ENCODE data around the gene HDLBP.

HDLBP gene

DNA sequence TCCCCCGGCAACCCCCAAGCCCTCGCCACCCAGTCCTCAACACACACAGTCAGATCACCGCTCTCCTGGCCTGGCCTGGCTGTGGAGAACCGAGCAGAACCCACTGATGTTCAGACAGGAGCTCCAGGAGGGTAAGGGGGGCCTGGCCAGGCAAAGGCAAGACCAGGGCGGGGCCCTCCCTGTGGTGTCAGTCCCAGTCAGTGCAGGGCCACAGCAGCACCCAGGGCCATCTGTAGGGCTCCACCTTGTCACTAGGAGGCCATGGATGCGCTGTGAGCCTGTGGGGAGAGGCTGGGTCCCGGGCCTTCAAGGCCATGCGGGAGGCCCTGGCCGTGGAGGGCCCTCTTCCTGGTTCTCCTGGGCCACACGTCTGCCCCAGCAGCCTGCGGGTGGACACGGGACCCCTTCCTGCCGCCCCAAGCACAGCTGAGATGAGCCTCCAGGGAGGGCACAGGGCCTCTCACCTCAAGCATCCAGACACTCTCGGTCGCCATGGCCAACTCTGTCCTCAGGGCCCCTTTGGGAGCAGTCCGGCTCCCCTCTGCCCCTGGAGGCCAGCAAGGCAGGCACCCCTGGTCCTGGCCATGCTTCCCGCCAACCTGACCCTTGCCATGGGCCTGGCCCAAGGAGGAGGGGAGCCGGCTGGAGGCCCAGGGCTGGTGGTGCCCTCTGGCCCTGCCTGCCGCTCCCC, 125.0 kb downstream of the HDLBP start:
- DNase-seq (ENCODE audit: low read depth), result no peak

DNA sequence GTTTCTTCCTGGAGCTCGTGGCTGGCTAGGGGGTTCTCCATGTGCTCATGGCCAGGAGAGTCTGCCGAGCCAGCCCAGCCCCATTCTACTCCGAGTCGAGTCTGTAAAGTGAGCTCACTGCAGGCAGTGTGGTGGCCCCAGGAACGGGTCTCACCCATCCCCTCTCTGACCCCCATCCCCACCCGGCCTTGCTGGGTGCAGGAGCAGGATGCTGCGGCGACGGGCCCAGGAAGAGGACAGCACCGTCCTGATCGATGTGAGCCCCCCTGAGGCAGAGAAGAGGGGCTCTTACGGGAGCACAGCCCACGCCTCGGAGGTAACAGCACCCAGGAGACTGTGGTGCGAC, 125.6 kb downstream of the HDLBP start:
- no peak for DNase-seq (ENCODE audit: low read depth)

DNA sequence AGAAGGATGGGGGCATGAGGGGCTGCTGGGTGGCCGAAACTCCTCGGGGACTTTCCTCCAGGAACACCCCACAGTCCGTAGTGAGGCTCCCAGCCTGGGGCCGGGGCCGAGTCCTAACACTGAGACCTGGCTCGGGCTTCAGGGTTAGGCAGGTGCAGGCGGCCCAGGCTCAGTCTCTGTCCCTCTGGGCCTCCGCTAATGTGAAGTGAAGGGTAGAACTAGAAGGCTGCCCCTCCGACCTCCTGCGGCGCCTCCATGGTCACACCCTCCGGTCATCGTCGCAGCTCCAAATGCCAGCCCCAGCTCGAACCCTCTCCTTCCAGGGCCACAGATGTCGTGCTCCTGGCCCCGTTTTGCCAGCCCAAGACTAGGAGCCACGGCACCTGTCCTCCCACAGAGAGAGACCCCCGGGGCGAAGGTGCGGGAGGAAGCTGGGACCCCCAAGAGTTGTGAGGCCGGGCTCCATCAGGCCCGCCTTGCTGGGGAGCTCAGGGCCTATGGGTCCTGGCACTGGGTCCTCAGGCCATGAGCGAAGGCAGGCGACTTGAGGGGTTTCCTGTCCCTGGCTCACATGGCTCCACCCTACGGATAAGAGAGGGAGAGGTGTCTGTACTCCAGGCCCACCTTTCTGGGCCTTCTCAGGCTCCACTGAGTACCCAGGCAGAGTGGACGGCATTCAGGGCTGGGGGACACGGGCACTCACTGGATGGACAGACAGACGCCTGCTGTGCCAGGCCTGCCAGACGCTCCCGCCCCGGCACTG, 126.2 kb downstream of the HDLBP start:
- no peak for DNase-seq (ENCODE audit: low read depth)

GRCh38 chr2:241188361-241189092, 126.9 kb downstream of the HDLBP start, which contains the start of gene ANO7:
TSS of gene ANO7 (plus strand) at chr2:241188677. CDS start at chr2:241190064, 1,387 bp downstream.
- no peak for DNase-seq (ENCODE audit: low read depth)

DNA sequence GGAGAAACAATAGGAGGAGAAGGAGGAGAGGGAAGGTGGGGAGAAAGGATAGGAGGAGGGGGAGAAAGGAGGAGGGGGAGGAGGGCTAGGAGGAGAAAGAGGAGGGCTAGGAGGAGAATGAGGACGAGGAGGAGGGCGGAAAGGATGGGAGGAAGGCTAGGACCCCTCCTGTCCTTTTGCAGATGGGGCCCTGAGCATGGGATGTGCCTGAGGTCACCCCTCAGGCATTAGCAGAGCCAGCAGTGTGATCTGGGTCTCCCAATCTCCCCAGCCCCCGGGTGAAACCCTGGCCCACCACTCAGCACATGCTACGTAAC, 127.6 kb downstream of the HDLBP start:
- DNase-seq (ENCODE audit: low read depth), result no peak

- no peak for DNase-seq (ENCODE audit: low read depth)
Observed at GRCh38 chr2:241187101-241187917, 128.2 kb downstream of the HDLBP start.

DNA sequence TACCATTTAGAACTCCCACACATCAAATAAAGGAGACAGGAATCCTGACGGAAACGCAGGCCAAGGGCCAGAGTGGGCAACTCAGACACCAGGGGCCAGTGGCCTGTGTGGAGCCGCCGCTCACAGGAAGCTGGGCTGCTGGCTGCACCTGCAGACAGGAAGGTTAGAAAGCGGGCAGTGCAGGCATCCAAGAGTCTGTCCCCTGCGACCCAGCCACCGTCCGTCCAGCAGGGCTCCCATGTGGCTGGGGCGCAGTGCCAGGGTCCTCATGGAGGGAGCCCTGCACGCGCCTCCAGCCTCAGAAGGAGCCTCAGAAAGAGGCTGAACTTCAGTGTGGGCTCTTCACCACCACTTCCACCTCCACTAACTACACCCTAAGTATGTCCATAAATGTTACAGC, 129.5 kb downstream of the HDLBP start:
- no peak for DNase-seq (ENCODE audit: low read depth)

GRCh38 chr2:241184901-241185300, 130.6 kb downstream of the HDLBP start:
- no peak for DNase-seq (ENCODE audit: low read depth)

DNA sequence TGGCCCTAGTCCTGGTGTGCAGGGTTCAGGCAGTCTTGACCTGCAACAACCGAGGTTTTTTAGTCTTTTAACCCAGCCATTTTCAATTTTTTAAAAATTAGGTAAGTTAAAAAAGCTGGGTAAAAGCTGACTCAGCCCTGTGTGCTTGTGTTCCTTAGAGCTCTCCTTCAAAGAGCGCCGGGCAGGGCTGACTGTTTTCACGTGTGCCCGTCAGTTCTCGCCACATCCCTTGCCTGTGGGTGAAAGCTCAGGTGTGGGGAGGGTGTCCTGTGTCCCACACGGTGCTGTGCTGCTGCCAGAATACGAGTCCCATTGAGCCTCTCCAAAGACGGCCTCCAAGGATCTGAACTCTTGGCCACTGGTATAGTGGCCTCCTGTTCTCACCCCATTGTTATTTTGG, 132.3 kb downstream of the HDLBP start:
- no peak for DNase-seq (ENCODE audit: low read depth)

DNA sequence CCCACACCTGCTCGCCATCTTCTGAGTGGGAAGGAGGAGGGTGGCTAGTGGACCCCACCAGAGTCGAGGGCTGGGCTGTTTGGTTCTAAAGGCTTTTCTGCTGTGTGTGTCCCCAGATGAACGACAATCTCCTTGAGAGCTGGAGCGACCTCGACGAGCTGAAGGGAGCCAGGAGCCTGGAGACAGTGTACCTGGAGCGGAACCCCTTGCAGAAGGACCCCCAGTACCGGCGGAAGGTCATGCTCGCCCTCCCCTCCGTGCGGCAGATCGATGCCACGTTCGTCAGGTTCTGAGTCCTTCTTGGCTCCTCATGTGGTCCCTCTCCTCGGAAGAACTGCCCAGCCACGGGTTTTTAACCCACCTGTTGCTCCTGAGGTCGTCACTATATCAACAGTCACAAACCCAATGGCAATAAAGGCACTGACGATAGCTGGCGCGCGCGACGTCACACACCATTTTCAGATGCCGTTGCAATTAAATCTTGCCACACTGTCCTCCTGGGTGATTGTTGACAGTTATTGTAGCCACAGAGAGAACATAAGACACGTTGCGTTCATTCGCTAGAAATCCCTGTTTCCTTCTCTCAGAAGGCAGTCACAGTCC, 132.8 kb downstream of the HDLBP start:
- DNase-seq (ENCODE audit: low read depth), result no peak

- DNase-seq (ENCODE audit: low read depth), result no peak
Observed at GRCh38 chr2:241182126-241182525, 133.3 kb downstream of the HDLBP start.

DNA sequence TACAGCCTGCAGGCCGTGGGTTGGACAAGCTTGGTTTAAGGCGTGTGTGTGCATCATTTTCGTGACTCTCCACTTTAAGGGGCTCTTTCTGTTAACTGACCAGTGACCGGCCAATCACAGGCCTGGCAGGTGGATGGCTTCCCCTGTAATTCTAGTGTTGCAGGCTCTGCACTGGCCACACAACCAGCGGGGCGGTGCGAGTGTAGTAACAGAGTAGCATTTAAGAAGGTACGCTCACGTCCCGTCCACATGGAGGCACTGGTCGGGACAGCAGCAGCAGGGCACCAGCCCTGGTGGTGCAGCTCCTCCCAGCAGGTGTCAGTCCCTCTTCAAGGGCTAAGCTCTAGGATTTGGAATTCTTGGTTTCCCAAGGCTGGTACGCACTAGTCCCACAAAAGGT, 135.0 kb downstream of the HDLBP start:
- DNase-seq (ENCODE audit: low read depth), result no peak

- no peak for DNase-seq (ENCODE audit: low read depth)
Observed at GRCh38 chr2:241179899-241180298, 135.6 kb downstream of the HDLBP start.

DNA sequence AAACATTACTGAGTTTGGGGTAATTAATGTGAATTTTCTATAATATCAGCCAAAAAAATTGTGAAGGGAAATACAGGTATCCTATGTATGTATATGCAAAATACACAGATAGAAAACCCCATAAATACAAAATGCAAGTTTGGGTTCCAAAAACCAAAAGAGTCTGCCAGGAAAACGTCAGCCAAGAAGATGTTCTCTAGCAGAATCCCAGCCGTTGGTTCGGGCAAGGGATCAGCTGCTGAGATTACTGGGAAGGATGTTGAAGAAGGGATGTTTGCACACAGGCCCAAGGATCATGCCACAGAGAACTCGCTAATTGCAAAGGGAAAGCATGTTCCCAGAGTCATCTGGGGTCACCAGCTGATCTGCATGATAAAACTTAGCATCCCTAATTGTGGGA, 136.5 kb downstream of the HDLBP start:
- DNase-seq (ENCODE audit: low read depth), result no peak

GRCh38 chr2:241177526-241178334, 137.7 kb downstream of the HDLBP start:
- DNase-seq (ENCODE audit: low read depth), result no peak

Data from EH (cell line).